GM18502 (cell line): ENCODE data around the gene NDUFA7.
A peak's percentile ranks its signal among the peaks of the same experiment; 100 is the strongest.
"Not testable (repeated sequence)": the region's sequence is repeated elsewhere in the genome, so short reads cannot be mapped to it uniquely, and the experiment has no call there.

ENCODE experiments used
- ATAC-seq: cut with Tn5 transposase; IDR thresholded peaks from one replicate; pipeline ENCODE4 v1.9.1; 2021; ENCODE audit warnings: mild to moderate bottlenecking; ENCODE audit not compliant: unreplicated experiment, poor library complexity

NDUFA7 gene

DNA sequence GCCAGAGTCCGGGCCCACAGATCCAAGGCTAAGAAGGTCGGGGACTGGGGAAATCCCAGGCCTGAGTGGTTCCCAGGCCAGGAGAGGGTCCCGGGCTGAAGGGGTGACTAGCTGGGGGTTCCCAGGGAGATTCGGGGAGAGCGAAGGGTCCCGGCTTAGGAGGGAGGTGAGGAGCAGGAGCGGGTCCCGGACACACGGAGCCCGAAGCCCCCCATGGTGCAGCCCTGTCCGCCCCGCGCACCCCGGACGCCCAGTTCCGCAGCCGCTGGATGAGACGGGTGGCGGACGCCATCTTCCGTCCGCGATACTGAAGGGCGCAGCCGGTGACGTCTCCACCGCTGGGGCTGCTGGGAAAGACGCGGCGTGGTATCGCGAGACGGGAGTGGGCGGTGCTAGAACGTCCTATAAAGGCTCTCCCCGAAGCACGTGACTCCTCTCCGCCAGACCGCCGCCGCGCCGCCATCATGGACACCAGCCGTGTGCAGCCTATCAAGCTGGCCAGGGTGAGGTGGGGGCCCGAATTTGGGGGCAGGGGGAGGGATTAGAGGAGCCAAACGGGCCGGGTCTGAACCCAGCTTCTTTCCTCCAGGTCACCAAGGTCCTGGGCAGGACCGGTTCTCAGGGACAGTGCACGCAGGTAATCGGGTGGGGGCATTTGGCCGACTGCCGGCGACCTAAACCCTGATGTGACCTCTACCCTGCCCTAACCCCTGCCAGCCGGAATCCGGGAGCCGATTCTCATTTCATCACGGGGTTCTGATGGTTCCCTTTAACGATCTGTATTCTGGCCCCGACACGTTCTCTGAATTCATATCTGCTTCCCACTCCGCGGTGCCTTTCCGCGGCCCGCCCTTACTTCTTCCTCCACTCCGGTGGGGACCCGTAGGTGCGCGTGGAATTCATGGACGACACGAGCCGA is at the start of gene NDUFA7, which contains the start of gene RPS28:
Gene NDUFA7 (minus strand): TSS at position 309 of the 919 bp plus-strand sequence. CDS start 17 bp downstream, at position 292.
Gene RPS28 (plus strand): TSS at position 430 of the 919 bp plus-strand sequence. CDS start 35 bp downstream, at position 465.
- ATAC-seq = peak; percentile 87

DNA sequence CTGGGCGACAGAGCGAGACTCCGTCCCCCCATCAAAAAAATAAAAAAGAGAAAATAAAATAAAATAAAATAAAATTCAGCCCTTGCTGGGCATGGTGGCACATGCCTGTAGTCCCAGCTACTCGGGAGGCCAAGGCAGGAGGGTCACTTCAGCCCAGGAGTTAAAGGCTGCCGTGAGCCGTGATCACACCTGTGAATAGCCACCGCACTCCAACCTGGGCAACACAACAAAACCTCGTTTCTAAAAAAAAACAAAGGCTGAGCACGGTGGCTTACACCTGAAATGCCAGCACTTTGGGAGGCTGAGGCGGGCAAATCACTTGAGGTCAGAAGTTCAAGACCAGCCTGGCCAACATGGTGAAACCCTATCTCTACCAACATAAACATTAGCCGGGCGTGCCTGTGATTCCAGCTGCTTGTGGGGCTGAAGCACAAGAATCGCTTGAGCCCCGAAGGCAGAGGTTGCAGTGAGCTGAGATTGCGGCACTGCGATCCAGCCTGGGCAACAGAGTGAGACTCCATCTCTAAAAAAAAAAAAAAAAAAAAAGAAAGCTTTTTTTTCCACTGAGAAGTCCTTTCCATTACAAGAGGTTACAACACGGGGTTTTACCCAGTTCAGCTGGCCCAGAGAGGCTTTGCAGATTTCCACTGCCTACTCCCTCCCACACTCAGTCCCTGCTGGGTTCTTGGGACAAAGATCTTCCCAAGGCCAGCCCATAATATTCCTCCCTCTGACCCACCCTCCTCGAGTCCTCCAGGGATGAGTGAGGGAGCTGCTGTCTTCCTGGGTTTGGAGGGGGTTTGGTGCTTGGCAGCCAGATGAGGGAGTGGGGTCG is 49.2 kb upstream of the NDUFA7 start:
- ATAC-seq = no peak

DNA sequence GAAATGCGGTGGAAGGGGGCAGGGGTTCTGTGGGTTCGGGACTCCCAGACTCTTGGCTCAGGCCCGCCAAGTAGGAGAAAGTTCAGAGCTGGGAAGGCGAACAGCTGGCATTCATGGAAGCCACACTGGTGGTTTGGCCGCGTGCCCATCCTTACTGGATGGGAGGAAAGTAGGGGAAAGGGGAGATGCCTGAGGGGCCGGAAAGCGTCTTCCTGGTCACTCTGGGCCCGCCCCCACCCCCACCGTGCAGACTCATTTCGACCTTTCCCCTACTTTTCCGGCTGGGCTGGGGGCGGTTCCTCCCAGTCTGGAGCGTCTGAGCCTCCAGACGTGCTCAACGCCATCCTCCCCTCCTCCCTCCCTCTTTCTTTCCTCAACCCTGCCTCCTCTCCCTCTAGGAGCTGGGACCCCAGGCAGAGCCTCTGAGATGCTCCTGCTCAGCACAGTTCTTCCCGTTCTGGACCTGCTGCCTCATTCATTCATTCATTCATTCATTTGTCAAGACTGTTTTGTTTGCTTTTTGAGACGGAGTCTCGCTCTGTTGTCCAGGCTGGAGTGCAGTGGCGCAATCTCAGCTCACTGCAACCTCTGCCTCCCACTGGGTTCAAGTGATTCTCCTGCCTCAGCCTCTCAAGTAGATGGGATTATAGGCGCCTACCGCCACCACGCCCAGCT is 46.3 kb upstream of the NDUFA7 start:
- no peak for ATAC-seq

DNA sequence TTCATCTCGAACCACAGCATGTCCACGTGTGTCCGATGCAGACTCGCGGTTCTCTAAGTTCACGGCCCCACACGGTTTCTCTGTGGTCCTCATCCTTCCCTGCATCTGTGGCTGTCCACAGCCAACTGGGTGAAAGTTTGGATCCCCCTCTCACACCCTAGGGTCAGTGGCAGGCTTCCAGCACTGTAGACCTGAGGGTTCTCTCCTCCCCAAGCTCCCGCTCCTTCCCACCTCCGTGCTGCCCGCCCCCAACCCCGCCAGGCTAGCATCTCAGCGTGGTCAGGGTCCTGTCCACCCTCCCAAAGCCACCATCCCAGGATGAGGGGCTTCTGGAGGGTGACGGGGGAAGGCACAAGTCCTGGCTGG is 45.8 kb upstream of the NDUFA7 start:
- no peak for ATAC-seq

DNA sequence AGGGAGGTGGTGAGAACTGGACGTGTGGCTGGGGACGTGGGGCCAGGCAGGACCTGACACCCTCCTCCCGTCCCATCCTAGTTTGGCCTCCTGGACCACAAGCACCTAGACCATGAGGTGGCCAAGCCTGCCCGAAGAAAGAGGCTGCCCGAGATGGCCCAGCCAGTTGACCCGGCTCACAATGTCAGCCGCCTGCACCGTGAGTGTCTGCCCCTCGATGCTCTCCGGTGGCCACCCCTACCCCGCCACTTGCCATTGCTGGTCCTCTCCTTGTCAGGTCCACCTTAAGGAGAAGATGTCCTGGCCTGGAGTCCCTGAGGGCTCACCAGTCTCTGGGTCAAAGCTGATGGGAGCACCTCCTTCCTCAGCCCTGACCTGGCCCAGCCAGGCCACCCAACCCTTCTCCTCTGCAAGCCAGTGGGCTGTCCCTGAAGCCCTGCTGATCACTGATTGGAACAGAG is 45.0 kb upstream of the NDUFA7 start:
- ATAC-seq = no peak

DNA sequence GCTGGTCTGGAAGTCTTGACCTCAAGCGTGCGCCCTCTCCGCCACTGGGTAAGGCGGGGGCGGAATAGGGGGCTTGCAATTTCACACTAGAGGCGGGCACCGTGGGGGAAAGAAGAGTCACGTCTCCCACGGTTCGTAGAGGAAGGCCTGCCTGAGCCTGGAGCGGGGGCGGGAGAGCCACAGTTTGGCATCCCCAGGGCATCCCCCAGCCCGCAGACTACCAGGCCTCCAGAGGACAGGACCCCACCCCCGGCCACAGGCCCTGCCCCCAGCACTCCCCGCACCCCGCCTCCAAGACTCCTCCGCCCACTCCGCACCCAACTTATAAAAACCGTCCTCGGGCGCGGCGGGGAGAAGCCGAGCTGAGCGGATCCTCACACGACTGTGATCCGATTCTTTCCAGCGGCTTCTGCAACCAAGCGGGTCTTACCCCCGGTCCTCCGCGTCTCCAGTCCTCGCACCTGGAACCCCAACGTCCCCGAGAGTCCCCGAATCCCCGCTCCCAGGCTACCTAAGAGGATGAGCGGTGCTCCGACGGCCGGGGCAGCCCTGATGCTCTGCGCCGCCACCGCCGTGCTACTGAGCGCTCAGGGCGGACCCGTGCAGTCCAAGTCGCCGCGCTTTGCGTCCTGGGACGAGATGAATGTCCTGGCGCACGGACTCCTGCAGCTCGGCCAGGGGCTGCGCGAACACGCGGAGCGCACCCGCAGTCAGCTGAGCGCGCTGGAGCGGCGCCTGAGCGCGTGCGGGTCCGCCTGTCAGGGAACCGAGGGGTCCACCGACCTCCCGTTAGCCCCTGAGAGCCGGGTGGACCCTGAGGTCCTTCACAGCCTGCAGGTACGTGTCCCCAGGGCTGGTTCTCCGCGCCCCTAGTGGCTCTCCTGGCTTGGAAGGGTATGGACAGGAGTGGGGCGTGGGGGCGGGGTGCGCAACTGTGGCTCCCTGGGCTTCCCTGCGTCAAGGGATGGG is 42.9 kb upstream of the NDUFA7 start, which contains the start of gene ANGPTL4:
Gene ANGPTL4 (plus strand): TSS at position 353 of the 969 bp plus-strand sequence. CDS start 167 bp downstream, at position 520.
- no peak for ATAC-seq

DNA sequence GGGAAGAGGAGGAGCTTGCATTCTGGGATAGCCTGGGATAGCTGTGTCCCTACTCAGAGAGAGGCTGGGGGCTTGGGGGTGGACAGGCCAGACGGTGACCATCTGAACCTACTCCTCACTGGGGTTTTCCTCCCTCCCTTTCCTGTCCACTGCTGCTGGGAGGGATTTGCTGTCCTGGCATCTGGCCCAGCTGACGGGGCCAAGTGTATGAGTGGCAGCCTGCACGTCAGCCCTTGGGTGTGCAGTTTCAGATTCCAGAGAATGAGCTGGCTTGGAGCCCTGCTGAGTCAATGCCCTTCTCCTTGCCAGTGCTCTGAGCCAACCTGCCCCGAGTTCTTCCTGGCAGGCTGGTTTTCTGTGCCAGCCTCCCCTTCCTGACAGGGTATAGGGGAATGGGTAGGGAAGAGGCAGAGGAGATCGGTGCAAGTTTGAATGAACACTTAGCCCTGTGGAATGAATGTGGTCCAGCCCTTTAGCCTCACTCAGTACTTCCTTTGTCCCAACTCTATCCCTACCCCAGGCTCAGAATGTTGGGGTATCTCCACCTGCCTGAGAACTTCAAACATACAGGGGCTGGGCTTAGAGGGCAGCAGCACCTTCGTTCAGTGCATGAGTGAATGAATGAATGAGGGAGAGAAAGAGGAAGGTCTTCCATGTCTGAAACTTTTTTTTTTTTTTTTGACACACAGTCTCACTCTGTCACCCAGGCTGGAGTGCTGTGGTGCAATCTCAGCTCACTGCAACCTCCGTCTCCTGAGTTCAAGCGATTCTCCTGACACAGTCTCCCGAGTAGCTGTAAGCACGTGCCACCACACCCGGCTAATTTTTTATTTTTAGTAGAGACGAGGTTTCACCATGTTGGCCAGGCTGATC is 41.0 kb upstream of the NDUFA7 start:
- no peak for ATAC-seq

DNA sequence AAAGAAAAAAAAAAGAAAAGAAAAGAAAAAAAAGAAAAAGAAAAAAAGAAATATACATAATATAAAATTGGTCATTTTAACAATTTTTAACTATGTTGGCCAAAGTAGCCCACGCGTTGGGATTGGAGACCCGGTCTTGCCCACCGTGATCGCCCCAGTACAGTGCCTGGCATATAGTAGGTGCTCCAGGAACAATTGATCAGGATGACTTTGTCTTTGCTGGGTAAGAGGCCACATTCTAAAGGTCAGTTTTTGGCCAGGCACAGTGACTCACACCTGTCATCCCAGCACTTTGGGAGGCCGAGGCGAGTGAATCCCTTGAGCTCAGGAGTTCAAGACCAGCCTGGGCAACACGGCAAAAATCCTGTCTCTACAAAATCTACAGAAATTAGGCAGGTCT is 39.0 kb upstream of the NDUFA7 start:
- ATAC-seq = no peak

DNA sequence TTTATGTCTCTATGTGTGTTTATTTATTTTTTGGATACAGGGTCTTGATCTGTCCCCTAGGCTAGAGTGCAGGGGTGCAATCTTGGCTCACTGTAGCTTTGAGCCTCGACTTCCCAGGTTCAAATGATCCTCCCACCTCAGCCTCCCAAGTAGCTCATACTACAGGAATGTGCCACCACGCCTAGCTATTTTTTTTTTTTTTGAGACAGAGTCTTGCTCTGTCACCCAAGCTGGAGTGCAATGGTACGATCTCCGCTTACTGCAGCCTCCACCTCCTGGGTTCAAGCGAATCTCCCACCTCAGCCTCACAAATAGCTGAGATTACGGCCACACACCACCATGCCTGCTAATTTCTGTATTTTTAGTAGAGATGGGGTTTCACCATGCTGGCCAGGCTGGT is 37.8 kb upstream of the NDUFA7 start:
- ATAC-seq = no peak

DNA sequence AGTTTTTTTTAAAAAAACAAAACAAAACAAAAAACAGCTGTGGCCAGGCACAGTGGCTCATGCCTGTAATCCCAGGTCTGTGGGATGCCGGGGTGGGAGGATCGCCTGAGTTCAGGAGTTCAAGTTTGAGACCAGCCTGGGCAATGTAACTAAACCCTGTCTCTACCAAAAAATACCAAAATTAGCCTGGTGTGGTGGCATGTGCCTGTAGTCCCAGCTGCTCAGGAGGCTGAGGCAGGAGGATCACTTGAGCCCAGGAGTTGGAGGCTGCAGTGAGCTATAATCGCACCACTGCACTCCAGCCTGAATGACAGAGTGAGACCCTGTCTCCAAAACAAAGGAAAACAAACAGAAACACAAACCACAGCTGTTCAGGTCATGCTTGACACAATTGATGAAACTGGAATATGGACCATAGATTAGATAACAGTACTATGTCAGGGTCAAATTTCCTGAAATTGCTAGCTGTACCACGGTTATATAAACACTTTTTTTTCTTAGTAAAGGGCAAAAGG is 35.9 kb upstream of the NDUFA7 start:
- no peak for ATAC-seq

DNA sequence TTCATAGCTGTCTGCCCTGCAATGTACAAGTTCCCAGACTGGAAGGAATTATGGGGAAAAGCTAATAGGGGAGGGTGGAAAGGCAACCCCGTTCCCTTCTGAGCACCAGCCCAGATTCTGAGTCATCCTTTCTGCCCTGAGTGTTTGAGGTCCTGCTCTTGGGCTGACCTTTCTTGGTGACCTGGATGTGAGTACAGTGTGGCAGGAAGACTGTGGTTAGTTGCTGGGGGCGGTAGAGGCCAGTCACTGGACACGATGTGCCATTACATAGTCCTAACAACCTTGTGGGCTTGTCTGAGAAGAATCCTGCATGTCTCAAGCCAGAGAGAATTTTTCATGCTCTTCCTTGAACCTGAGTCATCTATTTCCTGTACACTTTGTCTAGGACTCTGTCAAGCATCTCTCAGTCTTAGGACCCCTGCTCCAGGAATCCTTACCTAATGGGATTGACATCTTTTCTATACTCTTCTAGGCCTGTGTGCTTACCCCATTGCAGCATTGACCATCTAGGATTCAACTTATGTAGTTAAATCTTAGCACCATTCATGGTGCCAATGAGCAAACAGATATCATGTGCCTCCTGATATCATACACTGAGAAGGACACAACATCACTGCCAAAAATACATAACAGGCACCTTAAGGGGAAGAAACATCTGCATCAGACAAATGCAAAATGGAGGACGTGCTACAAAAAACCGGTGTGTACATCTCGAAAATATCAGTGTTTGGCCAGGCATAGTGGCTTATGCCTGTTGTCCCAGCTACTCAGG is 34.6 kb upstream of the NDUFA7 start:
- no peak for ATAC-seq

DNA sequence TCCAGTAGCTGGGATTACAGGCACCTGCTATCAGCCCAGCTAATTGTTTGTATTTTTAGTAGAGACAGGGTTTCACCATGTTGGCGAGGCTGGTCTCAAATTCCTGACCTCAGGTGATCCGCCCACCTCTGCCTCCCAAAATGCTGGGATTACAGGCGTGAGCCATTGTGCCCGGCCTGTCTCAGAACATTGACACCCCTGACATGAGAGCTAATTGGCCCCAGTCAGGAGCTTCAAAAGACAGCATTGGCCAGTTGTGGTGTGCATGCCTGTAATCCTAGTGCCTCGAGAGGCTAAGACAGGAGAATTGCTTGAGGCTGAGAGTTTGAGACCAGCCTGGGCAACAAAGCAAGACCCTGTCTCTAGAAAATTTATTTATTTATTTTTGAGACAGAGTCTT is 31.7 kb upstream of the NDUFA7 start:
- ATAC-seq = not testable (repeated sequence)

DNA sequence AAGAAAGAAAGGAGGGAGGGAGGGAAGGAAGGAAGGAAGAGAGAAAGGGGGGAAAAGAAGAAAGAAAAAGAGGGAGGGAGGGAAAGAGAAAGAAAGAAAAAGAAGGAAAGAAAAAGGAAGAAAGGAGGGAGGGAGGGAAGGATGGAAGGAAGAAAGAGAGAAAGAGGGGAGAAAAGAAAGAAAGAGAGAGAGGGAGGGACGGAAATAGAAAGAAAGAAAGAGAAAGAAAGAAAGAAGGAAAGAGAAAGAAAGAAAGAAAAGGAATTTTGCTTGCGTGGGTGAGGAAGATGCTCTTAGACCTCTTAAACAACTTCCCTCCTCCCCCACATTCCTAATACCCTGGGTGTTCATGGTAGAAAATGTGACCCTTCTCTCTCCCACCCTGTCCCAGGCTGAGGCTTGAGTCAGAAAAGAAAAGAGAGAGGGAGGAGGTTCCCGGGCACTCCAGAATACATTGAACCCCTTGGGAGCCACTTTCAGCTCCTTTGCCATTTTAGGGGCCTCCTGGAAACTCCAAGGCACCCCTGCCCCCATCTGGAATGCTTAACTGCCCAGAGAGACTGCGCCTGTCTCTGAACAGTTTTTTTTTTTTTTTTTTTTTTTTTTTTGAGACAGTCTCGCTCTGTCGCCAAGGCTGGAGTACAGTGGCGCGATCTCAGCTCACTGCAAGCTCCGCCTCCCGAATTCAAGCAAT is 31.1 kb upstream of the NDUFA7 start:
- ATAC-seq = no peak

DNA sequence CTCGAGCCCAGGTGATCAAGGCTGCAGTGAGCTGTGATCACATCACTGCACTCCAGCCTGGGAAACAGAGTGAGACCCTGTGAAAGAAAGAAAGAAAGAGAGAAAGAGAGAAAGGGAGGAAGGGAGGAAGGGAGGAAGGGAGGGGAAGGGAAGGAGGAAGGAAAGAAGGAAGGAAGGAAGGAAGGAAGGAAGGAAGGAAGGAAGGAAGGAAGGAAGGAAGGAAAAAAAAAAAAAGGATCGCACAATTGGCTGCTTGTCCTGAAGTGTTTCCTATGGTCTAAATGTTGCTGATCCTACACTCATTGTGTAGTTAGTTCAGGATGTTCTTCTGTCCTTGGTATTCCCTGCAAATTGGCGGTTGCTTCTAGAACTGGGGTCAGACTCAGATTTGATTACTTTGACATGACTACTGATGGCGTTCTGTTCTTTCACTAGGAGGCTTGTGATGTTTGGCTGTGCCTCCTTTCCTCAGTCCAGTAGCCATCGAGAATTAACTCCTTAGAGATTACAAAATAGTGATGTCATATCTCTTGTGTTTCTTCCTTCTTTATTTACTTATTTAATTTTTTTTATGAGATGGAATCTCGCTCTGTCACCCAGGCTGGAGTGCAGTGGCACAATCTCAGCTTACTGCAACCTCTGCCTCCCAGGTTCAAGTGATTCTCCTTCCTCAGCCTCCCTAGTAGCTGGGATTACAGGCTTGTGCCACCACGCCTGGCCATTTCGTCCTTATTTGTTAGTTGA is 28.6 kb upstream of the NDUFA7 start:
- ATAC-seq = not testable (repeated sequence)

DNA sequence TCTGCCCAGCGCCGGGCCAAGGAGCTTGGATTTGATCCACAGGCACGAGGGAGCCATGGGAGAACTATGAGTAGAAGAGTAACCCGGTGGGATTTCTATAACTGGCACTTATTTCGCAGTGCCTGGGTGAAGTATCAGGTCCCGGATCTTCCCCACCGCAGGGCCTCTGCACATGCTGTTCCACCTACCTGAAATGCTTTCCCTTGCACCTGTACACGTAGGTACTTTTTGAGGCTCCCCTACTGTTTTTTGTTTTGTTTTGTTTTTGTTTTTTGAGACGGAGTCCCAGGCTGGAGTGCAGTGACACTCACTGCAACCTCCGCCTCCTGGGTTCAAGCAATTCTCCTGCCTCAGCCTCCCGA is 22.3 kb upstream of the NDUFA7 start:
- no peak for ATAC-seq
